ENCODE measurements around the gene BOLA2.
A peak's percentile ranks its signal among the peaks of the same experiment; 100 is the strongest.
"Not testable (repeated sequence)": the region's sequence is repeated elsewhere in the genome, so short reads cannot be mapped to it uniquely, and the experiment has no call there.

The BOLA2 gene

DNA sequence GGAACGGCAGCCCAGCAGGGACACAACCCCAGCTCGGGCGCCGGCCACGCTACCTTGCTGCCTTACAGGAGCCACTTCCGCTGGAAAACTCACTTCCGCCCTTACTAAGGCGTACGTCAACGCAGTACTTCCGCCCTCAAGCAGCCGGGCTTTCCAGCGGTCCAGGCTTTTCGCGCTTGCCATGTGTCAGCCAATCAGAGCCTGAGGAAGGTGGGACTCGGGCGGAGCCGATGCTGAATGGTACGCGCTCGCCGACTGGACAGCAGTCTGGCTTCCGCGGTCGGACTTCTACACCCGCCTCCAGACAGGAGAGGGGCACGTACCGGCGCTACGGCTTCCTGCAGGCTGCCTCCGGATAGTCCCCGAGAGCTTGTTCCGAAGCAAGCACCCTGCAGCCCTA lies at the start of gene BOLA2, which contains the start of gene SLX1B:
Gene BOLA2 (minus strand): TSS at position 83 of the 400 bp plus-strand sequence. CDS start 98 bp downstream, outside the sequence.
Gene SLX1B (plus strand): TSS at position 265 of the 400 bp plus-strand sequence.
- DNase-seq = not testable (repeated sequence)

DNA sequence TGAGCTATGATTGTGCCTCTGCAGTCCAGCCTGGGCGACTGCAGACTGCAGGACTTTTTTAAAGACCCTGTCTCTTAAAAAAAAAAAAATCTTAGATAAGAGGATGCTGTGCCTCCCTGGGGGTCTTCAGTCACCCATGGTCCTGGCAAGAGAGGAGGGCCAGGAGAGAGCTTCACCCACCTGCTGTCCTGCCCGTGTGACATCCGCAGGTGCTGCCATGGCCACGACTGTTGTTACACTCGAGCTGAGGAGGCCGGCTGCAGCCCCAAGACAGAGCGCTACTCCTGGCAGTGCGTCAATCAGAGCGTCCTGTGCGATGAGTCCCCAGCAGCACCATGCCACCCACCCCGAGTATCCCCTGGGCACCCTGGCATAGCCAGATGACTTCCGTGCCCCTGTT lies 28.1 kb upstream of the BOLA2 start:
- not testable (repeated sequence) for DNase-seq

GRCh38 chr16:29472065-29472464 lies 17.9 kb upstream of the BOLA2 start:
- not testable (repeated sequence) for DNase-seq

DNA sequence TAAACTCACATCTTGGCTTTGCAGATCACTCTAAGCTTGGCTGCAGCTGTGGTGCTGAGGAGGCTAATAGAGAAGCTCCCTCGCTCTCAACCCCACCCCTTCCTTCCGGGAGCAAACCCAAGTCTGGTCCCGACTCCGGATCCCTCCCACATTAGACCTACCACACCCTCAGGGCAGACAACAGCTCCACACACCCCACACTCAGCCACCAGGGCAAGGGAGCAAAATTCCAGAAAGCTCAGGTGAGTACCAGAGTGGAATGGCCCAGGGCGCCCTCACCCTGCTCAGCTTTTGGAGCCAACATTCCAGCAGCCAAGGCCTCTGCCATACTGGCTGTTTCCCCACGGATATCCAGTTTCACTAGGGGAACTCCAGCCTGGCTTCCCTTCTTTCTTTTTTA lies 15.5 kb upstream of the BOLA2 start:
- DNase-seq = peak; percentile 23

DNA sequence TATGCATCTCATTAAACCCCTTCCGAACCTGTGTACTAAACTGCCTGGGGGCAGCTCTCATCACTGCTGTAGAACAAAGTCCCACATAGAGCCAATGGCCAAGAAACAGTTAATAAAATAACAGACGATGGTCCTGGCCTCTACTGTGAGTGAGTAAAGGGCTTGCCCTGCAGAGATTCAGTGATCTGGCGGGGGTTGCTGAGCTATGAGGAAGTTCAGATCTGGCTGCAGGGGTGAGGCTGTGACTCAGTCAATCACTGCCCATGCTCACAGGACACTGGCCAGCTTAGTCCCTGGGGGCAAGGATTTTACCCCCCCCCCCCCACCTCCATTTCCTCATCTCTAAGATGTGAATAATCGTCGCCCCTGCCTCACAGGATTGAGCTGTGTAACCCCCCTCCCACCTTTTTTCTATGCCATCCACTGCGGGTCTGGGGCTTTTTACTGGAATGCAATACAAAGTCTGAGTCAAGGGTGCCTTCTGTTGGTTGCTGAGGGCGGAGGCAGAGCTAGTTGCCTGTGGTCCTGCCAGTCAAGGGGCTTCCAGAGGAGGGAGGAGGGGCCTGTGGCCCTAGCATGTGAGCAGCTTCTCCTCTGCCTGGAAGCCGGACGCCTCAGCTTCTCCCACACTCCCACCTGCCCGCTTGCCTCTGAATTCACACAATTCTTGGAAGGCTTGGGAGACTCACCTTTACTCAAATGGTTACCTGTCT lies 13.7 kb upstream of the BOLA2 start:
- not testable (repeated sequence) for DNase-seq

DNA sequence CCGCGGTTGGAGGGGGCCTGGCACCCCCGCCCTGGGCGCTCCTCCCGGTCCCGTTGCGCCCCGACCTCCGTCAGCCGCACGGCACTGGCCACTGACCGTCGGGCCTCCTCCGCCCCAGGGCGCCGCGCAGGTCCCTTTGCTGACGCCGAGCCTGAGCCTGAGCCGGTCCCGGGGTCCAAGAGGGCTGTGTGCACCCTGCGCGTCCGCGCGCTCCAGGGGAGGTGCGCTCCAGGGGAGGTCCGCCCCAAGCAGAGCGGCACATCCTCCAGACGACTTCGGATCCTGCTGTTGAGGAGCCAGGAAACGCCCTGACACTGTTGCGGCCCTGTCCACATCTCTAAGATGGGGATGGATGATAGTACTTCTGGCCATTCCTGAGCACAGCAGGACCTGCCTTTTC lies 12.8 kb upstream of the BOLA2 start:
- not testable (repeated sequence) for DNase-seq

DNA sequence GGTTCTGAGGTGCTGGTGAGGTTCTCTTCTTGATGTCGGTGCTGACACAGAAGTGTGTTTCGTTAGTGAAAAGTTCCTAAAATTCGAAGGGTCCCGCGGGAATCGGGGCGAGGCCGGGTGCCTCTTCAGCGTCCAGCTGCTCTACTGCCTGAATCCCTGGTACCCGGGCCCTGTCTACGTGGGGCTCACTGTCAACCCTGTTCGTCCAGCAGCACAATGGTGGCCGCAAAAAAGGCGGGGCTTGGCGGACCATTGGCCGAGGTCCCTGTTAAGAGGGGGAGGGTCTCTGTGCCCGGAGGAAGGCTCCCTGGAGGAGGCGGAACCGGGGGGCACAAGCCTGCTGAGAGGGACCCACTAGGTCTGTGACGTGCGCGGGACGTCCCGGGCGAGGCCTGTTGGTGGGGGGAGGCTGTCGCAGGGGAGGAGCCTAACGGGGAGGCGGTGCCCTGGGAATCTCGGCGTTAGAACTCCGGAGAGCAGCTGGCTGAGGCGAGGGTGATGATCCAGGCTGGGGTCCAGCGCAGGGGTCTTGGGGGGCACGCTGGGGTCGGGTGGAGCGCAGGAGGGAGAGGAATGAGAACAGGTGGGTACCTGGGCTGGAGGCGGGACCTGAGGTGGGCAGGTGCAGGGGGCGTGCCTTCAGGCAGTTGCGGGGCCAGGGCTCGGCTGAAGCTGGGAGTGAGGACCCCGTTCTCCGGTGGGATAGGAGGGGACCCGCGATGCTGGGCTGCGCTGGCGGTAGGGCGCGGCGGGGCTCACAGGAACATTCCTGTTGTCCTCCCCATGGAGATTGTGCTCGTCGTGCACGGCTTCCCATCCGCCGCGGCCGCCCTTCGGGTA lies 12.1 kb upstream of the BOLA2 start:
- not testable (repeated sequence) for DNase-seq

DNA sequence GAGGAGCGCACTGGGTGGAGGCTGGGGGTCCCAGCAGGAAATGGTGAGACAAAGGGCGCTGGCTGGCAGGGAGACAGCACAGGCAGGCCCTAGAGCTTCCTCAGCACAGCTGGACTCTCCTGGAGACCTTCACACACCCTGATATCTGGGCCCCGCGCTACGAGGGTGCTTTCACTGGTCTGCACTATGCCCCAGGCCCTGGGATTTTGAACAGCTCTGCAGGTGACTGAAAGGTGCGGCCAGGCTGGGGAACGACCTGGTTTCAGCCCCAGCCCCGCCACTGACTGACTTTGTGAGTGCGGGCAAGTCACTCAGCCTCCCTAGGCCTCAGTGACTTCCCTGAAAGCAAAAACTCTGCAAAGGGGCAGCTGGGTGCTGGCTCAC lies 6.5 kb upstream of the BOLA2 start:
- DNase-seq = not testable (repeated sequence)

DNA sequence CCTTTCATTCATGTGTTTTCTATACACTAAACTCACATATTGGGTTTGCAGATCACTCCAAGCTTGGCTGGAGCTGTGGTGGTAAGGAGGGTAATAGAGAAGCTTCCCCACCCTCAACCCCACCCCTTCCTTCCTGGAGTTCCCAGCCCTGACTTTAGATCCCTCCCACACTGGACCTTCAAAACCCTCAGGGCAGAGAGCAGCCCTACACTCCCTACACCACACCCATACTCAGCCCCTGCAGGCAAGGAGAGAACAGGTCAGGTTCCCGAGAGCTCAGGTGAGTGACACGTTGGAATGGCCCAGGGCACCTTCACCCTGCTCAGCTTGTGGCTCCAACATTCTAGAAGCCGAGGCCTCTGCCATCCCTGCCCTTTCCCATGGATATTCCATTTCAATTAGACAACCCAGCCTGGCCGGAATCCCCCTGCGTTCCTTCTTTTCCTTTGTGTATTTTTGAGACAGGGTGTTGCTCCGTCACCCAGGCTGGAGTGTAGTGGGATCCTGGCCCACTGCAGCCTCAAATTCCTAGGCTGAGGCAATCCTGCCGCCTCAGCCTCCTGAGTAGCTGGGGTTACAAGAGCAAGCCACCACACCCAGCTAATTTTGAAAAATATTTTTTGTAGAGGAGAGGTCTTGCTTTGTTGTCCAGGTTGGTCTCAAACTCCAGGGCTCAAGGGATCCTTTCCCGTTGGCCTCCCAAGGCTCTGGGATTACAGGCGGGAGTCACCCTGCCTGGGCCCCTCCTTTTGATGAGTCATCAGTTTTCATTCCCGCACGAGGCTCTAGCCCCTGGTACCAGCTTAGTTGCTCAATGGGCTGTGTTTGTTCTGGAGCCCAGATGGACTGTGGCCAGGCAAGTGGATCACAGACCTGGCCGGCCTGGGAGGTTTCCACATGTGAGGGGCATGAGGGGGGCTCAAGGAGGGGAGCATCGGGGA lies 5.8 kb upstream of the BOLA2 start, which contains the start of gene SULT1A4:
Gene SULT1A4 (plus strand): TSS at position 208 of the 941 bp plus-strand sequence. CDS start 1,473 bp downstream, outside the sequence.
- DNase-seq = not testable (repeated sequence)

DNA sequence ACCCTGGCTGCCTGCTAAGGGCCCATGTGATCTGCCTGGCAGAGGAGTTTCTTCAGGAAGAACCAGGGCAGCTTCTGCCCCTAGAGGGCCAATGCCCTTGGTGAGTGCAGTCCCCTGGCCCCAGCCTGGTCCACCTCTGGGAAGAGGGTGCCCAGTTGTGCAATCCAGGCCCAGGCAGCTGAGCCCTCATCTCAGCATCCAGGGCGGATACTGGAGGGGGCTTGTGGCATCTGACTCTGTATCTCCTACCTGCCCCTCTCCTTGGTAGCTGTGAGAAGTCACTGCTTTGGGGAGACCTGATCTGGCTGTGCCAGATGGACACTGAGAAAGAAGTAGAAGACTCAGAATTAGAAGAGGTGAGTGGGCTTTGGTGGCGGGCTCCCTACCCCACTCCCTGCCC lies 3.5 kb upstream of the BOLA2 start:
- DNase-seq = not testable (repeated sequence)

- not testable (repeated sequence) for DNase-seq
These were observed 677 bp upstream of the BOLA2 start for GRCh38 chr16:29454828-29455227.

GRCh38 chr16:29453754-29454153 lies 397 bp downstream of the BOLA2 start:
- not testable (repeated sequence) for DNase-seq

DNA sequence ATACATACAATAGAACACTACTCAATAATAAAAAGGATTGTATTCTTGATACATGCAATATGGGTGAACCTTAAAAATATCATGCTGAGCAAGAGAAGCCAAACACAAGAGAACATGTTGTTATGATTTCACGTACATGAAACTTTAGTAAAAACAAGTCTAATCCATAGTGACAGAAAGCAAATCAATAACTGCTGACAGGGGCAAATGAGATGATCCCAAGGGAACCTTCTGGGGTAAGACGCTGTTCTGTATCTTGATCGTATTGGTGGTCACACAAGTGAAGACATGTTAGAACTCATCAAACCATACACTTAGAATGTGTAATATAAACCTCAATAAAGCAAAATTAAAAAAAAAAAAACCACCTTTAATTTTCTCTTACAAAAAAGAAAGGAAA lies 28.8 kb downstream of the BOLA2 start:
- not testable (repeated sequence) for DNase-seq

DNA sequence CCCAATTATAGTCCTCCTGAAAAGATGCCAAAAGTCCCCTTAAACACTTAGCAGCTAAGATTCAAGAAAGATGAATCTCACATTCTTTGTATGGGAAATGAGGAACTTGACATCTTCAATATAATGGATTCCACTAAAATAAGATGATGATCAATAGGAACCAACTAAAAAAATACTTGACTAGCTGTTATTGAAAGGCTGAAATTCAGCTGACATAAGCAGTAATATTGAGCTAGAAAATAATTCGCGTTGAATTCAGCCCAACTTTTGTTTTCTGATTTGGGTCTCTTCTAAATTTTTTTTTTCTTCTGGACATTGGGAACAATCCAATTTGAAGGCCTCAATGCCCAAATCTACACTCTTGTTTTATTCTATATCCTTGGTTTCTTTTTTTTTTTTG lies 30.6 kb downstream of the BOLA2 start:
- not testable (repeated sequence) for DNase-seq

DNA sequence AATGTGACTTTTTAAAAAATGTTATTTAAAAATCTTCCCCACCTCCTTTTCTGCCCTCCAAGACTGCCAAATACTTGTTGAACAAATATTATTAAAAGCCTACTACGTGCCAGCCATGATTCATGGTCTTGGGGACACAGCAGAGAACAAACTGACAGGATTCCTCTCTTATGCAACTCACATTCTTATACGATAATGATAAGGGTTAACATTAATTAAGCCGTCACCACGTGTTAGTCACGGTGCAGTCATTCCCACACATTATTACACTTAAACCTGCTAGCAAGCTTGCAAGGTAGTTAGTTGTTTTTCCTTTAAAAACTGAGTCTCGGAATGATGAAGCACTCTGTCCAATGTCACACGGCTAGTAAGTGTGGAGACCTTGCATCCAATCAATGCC lies 48.9 kb downstream of the BOLA2 start:
- DNase-seq = not testable (repeated sequence)

All from stimulated activated CD4-positive, alpha-beta T cell treated with anti-CD3 and anti-CD28 coated beads, Interleukin-4, amount 100 ng/mL, for 24 hours (primary cell).